ENCODE measurements around the gene STAG1.

- TF ChIP-seq CTCF (IDR thresholded peaks at IDR 0.05) (no peak), POLR2AphosphoS2 (conservative IDR thresholded peaks at IDR 0.05; ENCODE audit: low read length) (no peak)
Measured at GRCh38 chr3:136464502-136464901, 287.7 kb downstream of the STAG1 start.
